ENCODE results near the gene THBS4. TPM values are rescaled to one million over a fixed set of nuclear protein-coding genes. Genes with fewer than 3 reads are reported as not detected.
A peak's percentile ranks its signal among the peaks of the same experiment; 100 is the strongest.
"Not testable (repeated sequence)": the region's sequence is repeated elsewhere in the genome, so short reads cannot be mapped to it uniquely, and the experiment has no call there.

Gene THBS4
- total RNA-seq, 1 donor from 2014 or later = 8.8 TPM

DNA sequence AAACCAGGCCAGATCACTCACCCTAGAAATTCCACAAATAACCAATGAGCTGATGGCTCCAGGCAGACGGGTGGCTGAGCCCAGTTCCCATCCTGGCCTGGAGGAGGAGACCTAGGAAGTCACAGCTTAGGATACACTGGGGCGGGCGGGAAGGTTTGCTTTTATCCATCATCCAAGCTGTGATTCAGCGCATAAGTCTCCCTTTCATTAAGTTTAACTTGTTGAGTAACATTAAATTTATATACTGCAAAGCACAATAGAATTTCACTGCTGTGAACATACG, 55.7 kb downstream of the THBS4 start:
- Mint-ChIP-seq H3K4me1 (ENCODE audit: unreplicated experiment) (peaks cover 10% of the 10 kb centered on the region), H3K9me3 (no peaks in the 10 kb centered on the region), H3K4me3 (no peak overlapping the region), H3K36me3 (no peaks in the 10 kb centered on the region), H3K27ac (no peak overlapping the region), H3K27me3 (no peaks in the 10 kb centered on the region)
- TF ChIP-seq, protein P1, sequence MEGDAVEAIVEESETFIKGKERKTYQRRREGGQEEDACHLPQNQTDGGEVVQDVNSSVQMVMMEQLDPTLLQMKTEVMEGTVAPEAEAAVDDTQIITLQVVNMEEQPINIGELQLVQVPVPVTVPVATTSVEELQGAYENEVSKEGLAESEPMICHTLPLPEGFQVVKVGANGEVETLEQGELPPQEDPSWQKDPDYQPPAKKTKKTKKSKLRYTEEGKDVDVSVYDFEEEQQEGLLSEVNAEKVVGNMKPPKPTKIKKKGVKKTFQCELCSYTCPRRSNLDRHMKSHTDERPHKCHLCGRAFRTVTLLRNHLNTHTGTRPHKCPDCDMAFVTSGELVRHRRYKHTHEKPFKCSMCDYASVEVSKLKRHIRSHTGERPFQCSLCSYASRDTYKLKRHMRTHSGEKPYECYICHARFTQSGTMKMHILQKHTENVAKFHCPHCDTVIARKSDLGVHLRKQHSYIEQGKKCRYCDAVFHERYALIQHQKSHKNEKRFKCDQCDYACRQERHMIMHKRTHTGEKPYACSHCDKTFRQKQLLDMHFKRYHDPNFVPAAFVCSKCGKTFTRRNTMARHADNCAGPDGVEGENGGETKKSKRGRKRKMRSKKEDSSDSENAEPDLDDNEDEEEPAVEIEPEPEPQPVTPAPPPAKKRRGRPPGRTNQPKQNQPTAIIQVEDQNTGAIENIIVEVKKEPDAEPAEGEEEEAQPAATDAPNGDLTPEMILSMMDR (conservative IDR thresholded peaks at IDR 0.05) = no peak
- no peak for DNase-seq (ENCODE audit: extremely low spot score, unreplicated experiment)

DNA sequence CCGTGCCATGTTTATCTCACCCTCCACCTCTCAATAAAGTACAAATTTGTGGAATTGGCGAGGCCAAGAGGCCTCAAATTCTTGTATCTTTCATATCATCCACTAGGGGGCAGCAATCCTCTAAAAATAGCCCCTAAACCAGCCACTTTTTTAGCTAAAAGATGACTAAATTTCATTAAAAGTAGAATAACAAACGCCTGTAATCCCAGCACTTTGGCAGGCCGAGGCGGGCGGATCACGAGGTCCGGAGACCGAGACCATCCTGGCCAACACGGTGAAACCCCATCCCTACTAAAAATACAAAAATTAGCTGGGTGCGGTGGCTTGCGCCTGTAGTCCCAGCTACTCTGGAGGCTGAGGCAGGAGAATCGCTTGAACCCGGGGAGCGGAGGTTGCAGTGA, 56.6 kb downstream of the THBS4 start:
- not testable (repeated sequence) for H3K9me3 Mint-ChIP-seq; DNase-seq (ENCODE audit: extremely low spot score, unreplicated experiment); H3K4me1 Mint-ChIP-seq (ENCODE audit: unreplicated experiment); H3K4me3 Mint-ChIP-seq; H3K36me3 Mint-ChIP-seq; H3K27me3 Mint-ChIP-seq
- peak overlapping the region; percentile 10 for H3K27ac Mint-ChIP-seq
- TF ChIP-seq, protein P1 (conservative IDR thresholded peaks at IDR 0.05) = peak; percentile 91

DNA sequence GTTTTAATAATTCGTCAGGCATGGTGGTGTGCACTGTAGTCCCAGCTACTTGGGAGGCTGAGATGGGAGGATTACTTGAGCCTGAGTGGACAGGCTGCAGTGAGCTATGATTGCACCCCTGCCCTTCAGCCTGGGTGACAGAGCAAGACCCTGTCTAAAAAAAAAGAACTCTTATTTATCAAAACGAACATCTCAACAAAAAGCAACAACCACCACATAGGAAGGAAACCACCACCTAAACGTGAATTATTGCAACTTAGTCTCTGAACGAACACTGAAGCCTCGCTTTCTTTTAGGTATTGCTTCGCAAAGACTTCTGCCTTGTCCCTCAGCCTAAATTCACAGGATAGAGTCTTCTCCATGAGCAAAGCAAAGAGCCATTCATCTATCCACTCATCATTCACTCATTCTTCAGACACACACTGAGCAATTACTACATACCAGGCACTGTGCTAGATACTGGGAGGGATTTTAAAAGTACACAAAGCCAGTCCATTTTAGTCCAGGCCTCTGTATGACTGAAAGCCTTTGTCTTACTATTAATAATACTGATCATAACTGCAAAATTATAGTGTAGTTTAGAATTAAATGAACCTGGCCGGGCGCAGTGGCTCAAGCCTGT, 57.4 kb downstream of the THBS4 start:
- Mint-ChIP-seq H3K9me3 (no peaks in the 10 kb centered on the region), H3K27ac (no peak overlapping the region), H3K4me3 (no peak overlapping the region), H3K27me3 (no peaks in the 10 kb centered on the region), H3K4me1 (ENCODE audit: unreplicated experiment) (peaks cover 10% of the 10 kb centered on the region), H3K36me3 (no peaks in the 10 kb centered on the region)
- no peak for DNase-seq (ENCODE audit: extremely low spot score, unreplicated experiment)
- TF ChIP-seq, protein P1 (conservative IDR thresholded peaks at IDR 0.05) = no peak

DNA sequence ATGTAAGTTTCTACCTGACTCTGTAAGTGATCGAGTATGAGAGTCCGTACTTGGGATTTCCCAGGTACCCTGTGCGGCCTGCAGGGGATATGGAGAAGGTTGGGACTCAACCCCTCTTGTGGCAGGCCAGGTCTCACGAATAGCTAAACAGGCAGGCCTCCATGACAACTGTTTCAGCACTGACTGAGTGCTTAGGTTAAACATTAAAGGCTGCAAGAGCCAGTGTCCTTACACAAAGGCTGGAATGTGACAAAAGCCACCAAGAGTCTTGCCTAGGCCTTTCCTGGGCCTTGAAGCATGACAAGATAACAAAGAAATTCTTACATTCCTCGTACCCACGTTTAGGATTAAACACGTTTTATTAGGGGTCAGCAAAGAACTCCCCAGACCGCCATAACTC, 58.6 kb downstream of the THBS4 start:
- no peak overlapping the region for H3K4me3 Mint-ChIP-seq
- H3K27me3 Mint-ChIP-seq = no peaks in the 10 kb centered on the region
- no peaks in the 10 kb centered on the region for H3K36me3 Mint-ChIP-seq
- H3K9me3 Mint-ChIP-seq = no peaks in the 10 kb centered on the region
- peaks cover 10% of the 10 kb centered on the region for H3K4me1 Mint-ChIP-seq (ENCODE audit: unreplicated experiment)
- peak overlapping the region; percentile 74 for H3K27ac Mint-ChIP-seq
- TF ChIP-seq, protein P1 (conservative IDR thresholded peaks at IDR 0.05) = peak; percentile 44
- DNase-seq (ENCODE audit: extremely low spot score, unreplicated experiment) = no peak

DNA sequence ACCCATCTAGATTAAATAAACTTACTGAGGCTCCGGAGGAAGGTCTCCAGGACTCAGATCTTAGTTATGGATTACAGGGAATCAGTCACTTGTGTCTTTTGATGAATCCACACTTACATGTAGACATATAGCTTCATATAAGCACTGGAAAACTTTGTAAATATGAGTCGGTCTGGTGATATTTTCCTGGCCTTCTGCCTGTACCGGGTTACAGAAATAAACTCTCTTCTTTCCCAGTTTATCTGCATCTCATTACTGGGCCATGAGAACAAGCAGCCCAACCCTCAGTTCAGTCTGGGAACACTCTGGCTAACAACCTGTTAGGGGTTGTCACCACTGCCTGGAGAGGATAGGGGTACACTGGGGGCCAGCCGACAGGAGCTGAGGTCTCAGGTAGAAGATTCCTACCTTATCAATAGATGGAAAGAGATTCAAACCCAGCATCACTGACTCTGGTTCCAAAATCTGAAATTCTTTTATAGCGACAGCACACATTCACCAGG, 59.1 kb downstream of the THBS4 start:
- Mint-ChIP-seq H3K4me1 (ENCODE audit: unreplicated experiment) (peaks cover 10% of the 10 kb centered on the region), H3K27me3 (no peaks in the 10 kb centered on the region), H3K27ac (peak overlapping the region; percentile 74), H3K9me3 (no peaks in the 10 kb centered on the region), H3K36me3 (no peaks in the 10 kb centered on the region), H3K4me3 (no peak overlapping the region)
- TF ChIP-seq, protein P1 (conservative IDR thresholded peaks at IDR 0.05) = no peak
- no peak for DNase-seq (ENCODE audit: extremely low spot score, unreplicated experiment)

DNA sequence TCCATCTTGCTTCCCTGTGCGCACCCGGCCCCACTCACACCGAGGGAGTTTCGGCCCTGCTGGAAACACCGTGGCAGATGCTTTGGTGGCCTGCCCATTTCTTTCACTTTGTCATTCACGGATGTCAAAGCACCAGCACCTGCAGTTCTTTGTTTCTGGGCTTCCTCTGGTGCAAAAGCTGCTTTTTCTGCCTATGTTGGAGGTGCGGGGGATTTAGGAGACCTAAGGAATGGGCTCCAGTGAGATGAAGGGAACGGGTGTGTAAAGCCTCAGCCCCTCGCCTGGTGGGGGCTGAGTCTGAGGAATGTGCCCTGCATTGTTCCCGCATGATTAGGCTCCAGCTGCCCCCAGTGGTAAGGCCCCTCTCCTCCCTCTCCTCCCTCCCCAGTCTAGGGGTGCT, 62.3 kb downstream of the THBS4 start:
- Mint-ChIP-seq H3K4me1 (ENCODE audit: unreplicated experiment) (peaks cover 6% of the 10 kb centered on the region), H3K27ac (no peak overlapping the region), H3K4me3 (no peak overlapping the region), H3K36me3 (no peaks in the 10 kb centered on the region), H3K27me3 (no peaks in the 10 kb centered on the region), H3K9me3 (no peaks in the 10 kb centered on the region)
- TF ChIP-seq, protein P1 (conservative IDR thresholded peaks at IDR 0.05) = no peak
- DNase-seq (ENCODE audit: extremely low spot score, unreplicated experiment) = no peak
